ENCODE results near the gene RAD18. TPM values are rescaled to one million over a fixed set of nuclear protein-coding genes. Genes with fewer than 3 reads are reported as not detected.

RAD18 gene
- total RNA-seq, 2 donors from 2014 or later: 18.2 to 20.8 TPM

DNA sequence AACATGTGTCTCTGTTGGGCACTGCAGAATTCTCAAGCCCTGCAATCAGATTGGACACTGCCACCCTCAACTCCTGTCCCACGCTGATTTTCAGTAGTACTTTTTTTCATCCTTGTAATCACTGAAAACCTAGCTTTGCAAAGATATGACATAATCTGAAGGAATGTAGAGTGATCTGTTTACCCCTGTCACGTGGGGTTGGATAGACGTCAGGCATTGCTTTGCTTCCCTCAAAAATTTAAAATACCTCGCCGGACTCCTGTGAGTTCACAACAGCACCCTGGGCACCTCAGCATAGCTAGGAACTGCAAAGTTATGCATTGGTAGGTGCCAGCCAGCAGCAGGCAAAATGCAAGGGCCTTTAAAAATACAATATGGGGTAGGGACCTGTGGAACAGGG is 122.7 kb downstream of the RAD18 start:
- TF ChIP-seq, protein P1, sequence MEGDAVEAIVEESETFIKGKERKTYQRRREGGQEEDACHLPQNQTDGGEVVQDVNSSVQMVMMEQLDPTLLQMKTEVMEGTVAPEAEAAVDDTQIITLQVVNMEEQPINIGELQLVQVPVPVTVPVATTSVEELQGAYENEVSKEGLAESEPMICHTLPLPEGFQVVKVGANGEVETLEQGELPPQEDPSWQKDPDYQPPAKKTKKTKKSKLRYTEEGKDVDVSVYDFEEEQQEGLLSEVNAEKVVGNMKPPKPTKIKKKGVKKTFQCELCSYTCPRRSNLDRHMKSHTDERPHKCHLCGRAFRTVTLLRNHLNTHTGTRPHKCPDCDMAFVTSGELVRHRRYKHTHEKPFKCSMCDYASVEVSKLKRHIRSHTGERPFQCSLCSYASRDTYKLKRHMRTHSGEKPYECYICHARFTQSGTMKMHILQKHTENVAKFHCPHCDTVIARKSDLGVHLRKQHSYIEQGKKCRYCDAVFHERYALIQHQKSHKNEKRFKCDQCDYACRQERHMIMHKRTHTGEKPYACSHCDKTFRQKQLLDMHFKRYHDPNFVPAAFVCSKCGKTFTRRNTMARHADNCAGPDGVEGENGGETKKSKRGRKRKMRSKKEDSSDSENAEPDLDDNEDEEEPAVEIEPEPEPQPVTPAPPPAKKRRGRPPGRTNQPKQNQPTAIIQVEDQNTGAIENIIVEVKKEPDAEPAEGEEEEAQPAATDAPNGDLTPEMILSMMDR (conservative IDR thresholded peaks at IDR 0.05): no peak
- no peaks in the 10 kb centered on the region for H3K36me3 Mint-ChIP-seq (ENCODE audit: low read depth)
- H3K27me3 Mint-ChIP-seq (ENCODE audit: insufficient read depth): peaks cover 3% of the 10 kb centered on the region
- H3K4me3 Mint-ChIP-seq: no peak overlapping the region
- no peaks in the 10 kb centered on the region for H3K4me1 ChIP-seq (ENCODE audit: control insufficient read depth, insufficient read depth, low read length)
- no peaks in the 10 kb centered on the region for H3K36me3 ChIP-seq (ENCODE audit: control insufficient read depth, insufficient read depth, low read length)
- WGBS, 2 experiments (ENCODE audit: insufficient coverage in 1 of 2, insufficient read length in 1 of 2): 88 to 90% methylated on average over 4 to 5 of the region's 5 CpGs
- peaks cover 25% of the 10 kb centered on the region for H3K4me1 Mint-ChIP-seq
- H3K9ac ChIP-seq (ENCODE audit: extremely low read depth, low read length, poor library complexity, severe bottlenecking): no peak overlapping the region
- H3K27ac Mint-ChIP-seq: no peak overlapping the region
- H3K4me3 ChIP-seq (ENCODE audit: low read length): no peak overlapping the region
- H3K27me3 ChIP-seq (ENCODE audit: control insufficient read depth, insufficient read depth, low read length, poor library complexity, severe bottlenecking): no peaks in the 10 kb centered on the region
- no peak overlapping the region for H3K27ac ChIP-seq (ENCODE audit: low read depth, low read length)
- H3K9me3 ChIP-seq (ENCODE audit: control insufficient read depth, low read length): peaks cover 10% of the 10 kb centered on the region
- no peaks in the 10 kb centered on the region for H3K9me3 Mint-ChIP-seq
- peak; percentile 30 for DNase-seq

DNA sequence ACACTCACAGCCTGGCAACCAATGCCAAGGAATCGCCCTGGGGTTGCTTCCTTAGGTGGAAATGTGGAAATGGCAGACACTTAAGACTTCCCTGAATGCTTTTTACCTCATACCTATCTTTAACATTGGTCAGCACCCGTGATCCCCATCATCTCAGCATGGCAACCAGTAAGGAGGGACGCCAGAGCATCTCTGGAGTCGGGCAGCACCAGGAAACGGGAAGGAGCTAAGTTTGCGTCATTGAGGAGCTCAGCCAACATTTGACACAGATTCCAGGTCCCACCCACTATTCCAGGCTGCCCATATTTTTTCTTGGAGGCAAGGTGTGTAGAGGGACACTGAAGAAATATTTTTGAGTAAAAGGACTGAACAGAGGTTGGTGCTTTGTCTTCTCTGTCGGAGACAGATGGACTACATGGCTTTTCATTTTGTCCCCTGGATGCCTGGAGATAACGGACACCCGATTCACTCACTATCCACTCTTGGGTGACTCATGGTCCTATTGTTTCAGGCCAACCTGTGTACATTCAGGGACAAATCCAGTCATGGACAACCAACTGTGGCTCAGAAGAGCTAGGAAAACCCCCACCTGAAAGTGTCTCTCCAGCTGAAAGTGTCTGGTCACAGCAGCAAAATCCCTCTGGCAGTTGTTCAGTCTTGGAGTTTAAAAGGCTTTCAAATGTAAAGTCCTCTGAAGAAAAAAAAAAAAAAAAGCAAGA is 123.5 kb downstream of the RAD18 start:
- Histone ChIP-seq H3K9me3 (ENCODE audit: control insufficient read depth, low read length) (peaks cover 10% of the 10 kb centered on the region), H3K27ac (ENCODE audit: low read depth, low read length) (no peak overlapping the region), H3K36me3 (ENCODE audit: control insufficient read depth, insufficient read depth, low read length) (no peaks in the 10 kb centered on the region), H3K4me3 (ENCODE audit: low read length) (no peak overlapping the region), H3K27me3 (ENCODE audit: control insufficient read depth, insufficient read depth, low read length, poor library complexity, severe bottlenecking) (no peaks in the 10 kb centered on the region), H3K9ac (ENCODE audit: extremely low read depth, low read length, poor library complexity, severe bottlenecking) (no peak overlapping the region), H3K4me1 (ENCODE audit: control insufficient read depth, insufficient read depth, low read length) (no peaks in the 10 kb centered on the region)
- no peak overlapping the region for H3K4me3 Mint-ChIP-seq
- H3K4me1 Mint-ChIP-seq: peaks cover 25% of the 10 kb centered on the region
- peaks cover 3% of the 10 kb centered on the region for H3K27me3 Mint-ChIP-seq (ENCODE audit: insufficient read depth)
- no peaks in the 10 kb centered on the region for H3K36me3 Mint-ChIP-seq (ENCODE audit: low read depth)
- TF ChIP-seq, protein P1 (conservative IDR thresholded peaks at IDR 0.05): no peak
- no peaks in the 10 kb centered on the region for H3K9me3 Mint-ChIP-seq
- 85 to 94% methylated on average over 7 to 9 of the region's 9 CpGs for WGBS, 2 experiments (ENCODE audit: insufficient coverage in 1 of 2, insufficient read length in 1 of 2)
- peak; percentile 14 for DNase-seq
- no peak overlapping the region for H3K27ac Mint-ChIP-seq

DNA sequence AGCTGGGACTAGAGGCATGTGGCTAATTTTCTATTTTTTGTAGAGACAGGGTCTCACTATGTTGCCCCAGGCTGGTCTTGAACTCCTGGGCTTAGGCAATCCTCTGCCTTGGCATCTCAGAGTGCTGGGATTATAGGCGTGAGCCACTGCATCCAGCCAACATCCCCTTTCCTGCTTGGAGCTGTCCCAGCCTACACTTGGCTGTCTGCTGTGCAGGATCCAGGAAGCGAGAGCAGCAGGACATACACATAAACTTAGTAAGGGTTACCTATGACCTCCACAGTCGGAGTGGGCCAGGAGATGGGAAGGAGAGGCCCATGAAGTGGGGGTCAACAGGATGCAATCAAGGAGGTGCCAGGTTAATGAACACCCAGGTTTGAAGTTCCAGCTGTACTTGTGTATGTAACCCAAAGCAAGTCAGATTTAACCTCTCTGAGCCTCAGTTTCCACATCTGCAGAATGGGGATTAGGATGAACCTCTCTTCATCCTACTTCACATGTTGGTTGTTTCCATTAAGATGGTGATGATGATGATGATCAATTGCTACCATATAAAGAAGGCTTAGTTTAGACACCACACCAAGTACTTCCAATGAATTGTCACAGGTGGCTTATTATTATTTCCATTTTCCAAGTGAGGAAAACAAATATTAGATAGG is 124.4 kb downstream of the RAD18 start:
- H3K4me1 ChIP-seq (ENCODE audit: control insufficient read depth, insufficient read depth, low read length): no peaks in the 10 kb centered on the region
- no peak overlapping the region for H3K9ac ChIP-seq (ENCODE audit: extremely low read depth, low read length, poor library complexity, severe bottlenecking)
- Mint-ChIP-seq H3K27ac (no peak overlapping the region), H3K36me3 (ENCODE audit: low read depth) (no peaks in the 10 kb centered on the region), H3K4me3 (no peak overlapping the region), H3K9me3 (no peaks in the 10 kb centered on the region), H3K27me3 (ENCODE audit: insufficient read depth) (peaks cover 3% of the 10 kb centered on the region), H3K4me1 (peaks cover 25% of the 10 kb centered on the region)
- H3K4me3 ChIP-seq (ENCODE audit: low read length): no peak overlapping the region
- 92 to 100% methylated on average over 2 to 3 of the region's 3 CpGs for WGBS, 2 experiments (ENCODE audit: insufficient coverage in 1 of 2, insufficient read length in 1 of 2)
- TF ChIP-seq, protein P1 (conservative IDR thresholded peaks at IDR 0.05): no peak
- peak; percentile 25 for DNase-seq
- H3K27ac ChIP-seq (ENCODE audit: low read depth, low read length): no peak overlapping the region
- H3K9me3 ChIP-seq (ENCODE audit: control insufficient read depth, low read length): peaks cover 9% of the 10 kb centered on the region
- H3K27me3 ChIP-seq (ENCODE audit: control insufficient read depth, insufficient read depth, low read length, poor library complexity, severe bottlenecking): no peaks in the 10 kb centered on the region
- H3K36me3 ChIP-seq (ENCODE audit: control insufficient read depth, insufficient read depth, low read length): no peaks in the 10 kb centered on the region
